Measurements from ENCODE around the gene SMAD9.

The SMAD9 gene

DNA sequence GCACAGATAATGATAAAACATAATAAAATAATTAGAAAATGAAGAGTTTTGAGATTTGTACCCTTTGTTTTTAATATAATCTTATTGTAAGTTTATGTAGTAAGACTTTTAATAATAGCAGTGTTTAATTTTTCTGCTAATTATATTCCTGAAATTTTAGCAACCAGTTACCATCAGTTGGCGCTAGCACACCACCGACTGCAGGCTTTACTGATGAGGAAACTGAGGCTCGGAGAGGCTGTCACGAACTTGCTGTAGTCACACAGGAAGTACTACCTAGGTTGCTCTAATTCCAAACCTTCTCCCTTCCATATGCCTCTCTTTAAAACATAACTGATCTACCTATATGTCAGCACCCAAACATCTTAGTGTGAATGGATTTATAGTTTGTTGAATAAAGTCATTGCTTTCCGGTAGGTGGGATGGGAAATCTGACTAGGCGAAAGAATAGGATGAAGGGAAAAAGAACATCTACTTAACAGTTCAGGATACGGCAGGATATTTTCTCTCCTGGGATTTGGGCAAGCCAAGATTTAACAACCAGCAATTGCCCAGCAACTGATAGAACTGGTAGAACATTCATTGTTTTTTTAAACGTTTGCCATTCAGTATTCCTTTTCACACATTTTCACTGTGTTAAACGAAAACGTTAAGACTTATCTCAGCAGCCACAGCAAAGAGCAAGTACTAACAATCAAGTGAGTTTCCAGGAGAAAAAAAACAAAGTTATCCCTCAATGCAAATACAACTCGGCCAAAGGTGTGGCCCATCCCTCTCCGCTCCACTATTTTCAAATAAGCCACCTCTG, 101.8 kb downstream of the SMAD9 start:
- ATAC-seq: no peak
- DNase-seq: no peak

- DNase-seq (no peak), ATAC-seq (no peak)
These were observed 105.0 kb downstream of the SMAD9 start for GRCh38 chr13:36815062-36815461.

- ATAC-seq (no peak), DNase-seq (no peak)
These were observed 105.6 kb downstream of the SMAD9 start for GRCh38 chr13:36814465-36814864.

GRCh38 chr13:36813225-36813624, 106.8 kb downstream of the SMAD9 start:
- DNase-seq (no peak), ATAC-seq (no peak)

DNA sequence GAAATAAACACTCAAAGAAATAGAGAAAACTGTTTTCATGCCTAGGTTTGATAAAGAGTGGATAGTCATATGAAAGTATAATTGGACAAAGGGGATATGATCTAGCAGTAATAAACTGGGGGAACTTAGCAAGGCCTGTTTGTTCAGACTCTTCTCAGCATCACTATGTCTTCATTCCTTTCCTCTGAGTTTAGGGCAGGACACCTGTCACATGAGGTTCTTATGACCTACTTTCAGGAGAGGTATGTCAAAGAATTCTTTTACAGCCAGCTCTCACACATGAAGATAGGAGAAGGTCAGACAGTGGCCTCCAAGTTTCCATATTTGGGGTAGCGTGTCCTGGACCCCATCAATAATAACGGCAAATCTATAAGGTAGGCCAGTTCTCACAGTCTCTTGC, 112.4 kb downstream of the SMAD9 start:
- no peak for DNase-seq
- ATAC-seq: no peak

GRCh38 chr13:36806102-36806501, 113.9 kb downstream of the SMAD9 start:
- no peak for ATAC-seq
- DNase-seq: no peak

- no peak for DNase-seq
- no peak for ATAC-seq
These were observed 115.5 kb downstream of the SMAD9 start for GRCh38 chr13:36804588-36804987.

- no peak for ATAC-seq
- DNase-seq: no peak
These were observed 119.0 kb downstream of the SMAD9 start for GRCh38 chr13:36801035-36801434.

GRCh38 chr13:36796052-36796451, 124.0 kb downstream of the SMAD9 start:
- ATAC-seq: no peak
- no peak for DNase-seq

- DNase-seq (no peak), ATAC-seq (no peak)
These were observed 124.6 kb downstream of the SMAD9 start for GRCh38 chr13:36795463-36795862.

Data from stimulated activated naive CD8-positive, alpha-beta T cell treated with anti-CD3 and anti-CD28 coated beads, Interleukin-15, Interleukin-2, amounts not matched to agents 100 U/mL and 50 U/mL, for 24 hours (primary cell).